ENCODE measurements around the gene COX7A1.

GRCh38 chr19:36106441-36106840 is 45.8 kb downstream of the COX7A1 start:
- TF ChIP-seq CTCF (IDR thresholded peaks at IDR 0.05; ENCODE audit: poor library complexity, severe bottlenecking) (no peak), POLR2AphosphoS5 (IDR thresholded peaks at IDR 0.05) (no peak), EZH2 (IDR thresholded peaks at IDR 0.05; ENCODE audit: borderline replicate concordance, insufficient read depth, low read length, poor library complexity, severe bottlenecking) (no peak), TAF1 (IDR thresholded peaks at IDR 0.05; ENCODE audit: low read depth) (no peak), MXI1 (conservative IDR thresholded peaks at IDR 0.05; ENCODE audit: poor library complexity, severe bottlenecking) (no peak), SMC3 (conservative IDR thresholded peaks at IDR 0.05; ENCODE audit: poor library complexity) (no peak)
